Measurements from ENCODE around the gene TAS2R3.

DNA sequence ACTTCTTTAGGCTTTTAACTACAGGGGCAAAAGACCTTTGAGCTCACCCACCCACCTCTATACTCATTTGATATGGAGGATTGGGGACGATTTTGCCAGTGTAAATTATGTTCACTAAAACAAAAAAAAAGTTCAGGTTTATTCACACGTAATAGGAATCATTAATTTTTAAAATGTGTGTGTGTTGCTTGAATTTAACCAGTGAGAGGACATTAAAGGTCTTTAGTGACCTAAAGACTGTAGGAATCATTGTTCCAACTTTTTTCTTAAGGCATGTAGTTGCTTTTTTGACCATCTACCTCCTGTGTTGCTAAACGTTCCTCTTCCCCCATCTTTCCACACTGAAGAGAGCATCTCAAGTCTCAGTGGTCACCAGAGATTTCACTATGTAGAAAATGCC is 24.6 kb upstream of the TAS2R3 start:
- TF ChIP-seq, protein P1, sequence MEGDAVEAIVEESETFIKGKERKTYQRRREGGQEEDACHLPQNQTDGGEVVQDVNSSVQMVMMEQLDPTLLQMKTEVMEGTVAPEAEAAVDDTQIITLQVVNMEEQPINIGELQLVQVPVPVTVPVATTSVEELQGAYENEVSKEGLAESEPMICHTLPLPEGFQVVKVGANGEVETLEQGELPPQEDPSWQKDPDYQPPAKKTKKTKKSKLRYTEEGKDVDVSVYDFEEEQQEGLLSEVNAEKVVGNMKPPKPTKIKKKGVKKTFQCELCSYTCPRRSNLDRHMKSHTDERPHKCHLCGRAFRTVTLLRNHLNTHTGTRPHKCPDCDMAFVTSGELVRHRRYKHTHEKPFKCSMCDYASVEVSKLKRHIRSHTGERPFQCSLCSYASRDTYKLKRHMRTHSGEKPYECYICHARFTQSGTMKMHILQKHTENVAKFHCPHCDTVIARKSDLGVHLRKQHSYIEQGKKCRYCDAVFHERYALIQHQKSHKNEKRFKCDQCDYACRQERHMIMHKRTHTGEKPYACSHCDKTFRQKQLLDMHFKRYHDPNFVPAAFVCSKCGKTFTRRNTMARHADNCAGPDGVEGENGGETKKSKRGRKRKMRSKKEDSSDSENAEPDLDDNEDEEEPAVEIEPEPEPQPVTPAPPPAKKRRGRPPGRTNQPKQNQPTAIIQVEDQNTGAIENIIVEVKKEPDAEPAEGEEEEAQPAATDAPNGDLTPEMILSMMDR (IDR thresholded peaks at IDR 0.05; ENCODE audit: low read depth, low read length, poor library complexity, severe bottlenecking) = no peak
- no peak for TF ChIP-seq EZH2phosphoT487 (IDR thresholded peaks at IDR 0.05; ENCODE audit: borderline replicate concordance, low read length)
